GM23338 (cell line): Measurements from ENCODE around the gene ARRB1. TPM values are rescaled to one million over a fixed set of nuclear protein-coding genes. Genes with fewer than 3 reads are reported as not detected.

ENCODE experiments used
- ATAC-seq: fragments of 200-7000 bp; cut with Tn5 transposase; 3 replicates; pipeline ENCODE4 v1.9.1; 2020
- DNase-seq: peaks from one replicate; pipeline ENCODE4 v3.0.0-alpha.2; 2015; ENCODE audit warnings: low spot score
- H2AFZ ChIP-seq: fragments of 200-600 bp; sonication (generic); 2 replicates; pipeline ENCODE4 v1.8.0; 2016; ENCODE audit warnings: antibody characterized with exemption, mild to moderate bottlenecking, moderate library complexity
- H3F3A ChIP-seq: fragments of 200-600 bp; sonication (generic); replicated peaks from 2 replicates; pipeline ENCODE4 v1.8.0; 2017; ENCODE audit warnings: antibody characterized with exemption, mixed run types, low read depth
- H3K27ac ChIP-seq: fragments of 200-600 bp; sonication (generic); 2 replicates; pipeline ENCODE4 v1.6.1; 2016; ENCODE audit warnings: low read depth
- H3K27me3 ChIP-seq: fragments of 200-600 bp; sonication (generic); 2 replicates; pipeline ENCODE4 v1.8.0; 2016; ENCODE audit warnings: mild to moderate bottlenecking, mixed run types, moderate library complexity; ENCODE audit not compliant: insufficient read depth
- H3K36me3 ChIP-seq: fragments of 200-600 bp; sonication (generic); 2 replicates; pipeline ENCODE4 v1.8.0; 2016; ENCODE audit warnings: mild to moderate bottlenecking; ENCODE audit not compliant: insufficient read depth
- H3K4me1 ChIP-seq: fragments of 200-600 bp; sonication (generic); 2 replicates; pipeline ENCODE4 v1.8.0; 2016; ENCODE audit warnings: mild to moderate bottlenecking, moderate library complexity; ENCODE audit not compliant: insufficient read depth
- H3K4me2 ChIP-seq: fragments of 200-600 bp; sonication (generic); 2 replicates; pipeline ENCODE4 v1.7.1; 2017; ENCODE audit warnings: mixed run types
- H3K4me3 ChIP-seq: fragments of 200-600 bp; sonication (generic); 2 replicates; pipeline ENCODE4 v1.6.1; 2016; ENCODE audit warnings: mixed run types
- H3K79me2 ChIP-seq: fragments of 200-600 bp; sonication (generic); replicated peaks from 2 replicates; pipeline ENCODE4 v1.8.0; 2017; ENCODE audit warnings: mild to moderate bottlenecking; ENCODE audit not compliant: insufficient read depth
- H3K9me2 ChIP-seq: fragments of 200-600 bp; sonication (generic); 2 replicates; pipeline ENCODE4 v1.8.0; 2017; ENCODE audit not compliant: insufficient read depth
- H4K20me1 ChIP-seq: fragments of 200-600 bp; sonication (generic); replicated peaks from 2 replicates; pipeline ENCODE4 v1.8.0; 2017; ENCODE audit warnings: mild to moderate bottlenecking; ENCODE audit not compliant: insufficient read depth
- H3K27ac Mint-ChIP-seq: 2 replicates; pipeline ENCODE4 v1.8.0; 2020; ENCODE audit warnings: inconsistent platforms, mild to moderate bottlenecking, moderate library complexity, mixed read lengths
- H3K27me3 Mint-ChIP-seq: 3 replicates; pipeline ENCODE4 v1.8.0; 2022; ENCODE audit warnings: low read depth, mild to moderate bottlenecking, moderate library complexity, mixed read lengths, inconsistent platforms; ENCODE audit not compliant: insufficient read depth, poor library complexity
- H3K36me3 Mint-ChIP-seq: 3 replicates; pipeline ENCODE4 v1.8.0; 2021; ENCODE audit warnings: low read depth, mild to moderate bottlenecking, inconsistent platforms, moderate library complexity, mixed read lengths
- H3K4me1 Mint-ChIP-seq: 3 replicates; pipeline ENCODE4 v1.8.0; 2020; ENCODE audit warnings: mild to moderate bottlenecking, inconsistent platforms, mixed read lengths
- H3K4me3 Mint-ChIP-seq: 3 replicates; pipeline ENCODE4 v1.8.0; 2021; ENCODE audit warnings: moderate library complexity, mild to moderate bottlenecking, inconsistent platforms, mixed read lengths
- H3K9me3 Mint-ChIP-seq: 3 replicates; pipeline ENCODE4 v1.8.0; 2020; ENCODE audit warnings: moderate library complexity, mild to moderate bottlenecking, inconsistent platforms, mixed read lengths
- CREB1 ChIP-seq: fragments of 250-450 bp; sonication (Bioruptor Pico); IDR thresholded peaks from 2 replicates; pipeline ENCODE4 v1.5.0; 2020; ENCODE audit warnings: low read depth, mild to moderate bottlenecking, moderate library complexity
- CTCF ChIP-seq, 2 experiments: fragments of 200-600 bp in 1 of 2; sonication (generic) in 1 of 2; conservative IDR thresholded peaks; 2 replicates each; pipeline versions ENCODE4 v1.5.1 to v1.6.1; 2016 to 2017; ENCODE audit warnings: antibody characterized with exemption in 2 of 2, low read depth in 2 of 2, mild to moderate bottlenecking in 2 of 2, moderate library complexity in 1 of 2
- EZH2 ChIP-seq: fragments of 200-600 bp; sonication (generic); IDR thresholded peaks from one replicate; pipeline ENCODE4 v1.8.0; 2017; ENCODE audit warnings: antibody characterized with exemption, mild to moderate bottlenecking, low read depth; ENCODE audit not compliant: unreplicated experiment
- EZH2phosphoT487 ChIP-seq: fragments of 200-600 bp; sonication (generic); IDR thresholded peaks from one replicate; pipeline ENCODE4 v1.8.1; 2018; ENCODE audit warnings: antibody characterized with exemption; ENCODE audit not compliant: unreplicated experiment
- JUNB ChIP-seq: IDR thresholded peaks from one replicate; pipeline ENCODE4 v1.6.1; 2016; ENCODE audit warnings: antibody characterized with exemption; ENCODE audit not compliant: unreplicated experiment
- NANOG ChIP-seq: IDR thresholded peaks from 2 replicates; pipeline ENCODE4 v1.6.1; 2016; ENCODE audit warnings: antibody characterized with exemption, borderline replicate concordance
- POLR2AphosphoS5 ChIP-seq: IDR thresholded peaks from 2 replicates; pipeline ENCODE4 v1.6.1; 2016; ENCODE audit warnings: antibody characterized with exemption, low read depth
- STAT1 ChIP-seq: IDR thresholded peaks from one replicate; pipeline ENCODE4 v1.6.1; 2016; ENCODE audit warnings: antibody characterized with exemption; ENCODE audit not compliant: unreplicated experiment
- ZNF114 ChIP-seq: fragments of 250-450 bp; sonication (Bioruptor Pico); IDR thresholded peaks from 2 replicates; pipeline ENCODE4 v1.5.0; 2020; ENCODE audit warnings: mild to moderate bottlenecking, moderate library complexity
- ZNF331 ChIP-seq: fragments of 250-450 bp; sonication (Bioruptor Pico); IDR thresholded peaks from 2 replicates; pipeline ENCODE4 v1.5.0; 2020; ENCODE audit warnings: low read depth, mild to moderate bottlenecking, moderate library complexity
- polyA plus RNA-seq: library from polyadenylated mRNA; unstranded; fragments of >200 nt; fragmentation: Nextera tagmentation; extraction: Ambion mirVana; gene quantifications from 2 replicates; pipeline ENCODE4 v1.2.1, GENCODE V29; 2016
- total RNA-seq: library from RNA; depleted of rRNA; stranded (reverse); fragments of >200 nt; shearing (Covaris generic); gene quantifications from 2 replicates; pipeline ENCODE4 v1.2.3, GENCODE V29; 2014
- TF ChIP-seq, protein P1 (sequence below): IDR thresholded peaks from one replicate; pipeline ENCODE4 v1.6.1; 2018; ENCODE audit warnings: antibody characterized with exemption; ENCODE audit not compliant: unreplicated experiment
- TF ChIP-seq, protein P2 (sequence below): IDR thresholded peaks from 2 replicates; pipeline ENCODE4 v1.6.1; 2016; ENCODE audit warnings: antibody characterized with exemption

The ARRB1 gene
- total and polyA plus RNA-seq, 2 experiments from 2014 or later = 6.3 to 11.1 TPM

DNA sequence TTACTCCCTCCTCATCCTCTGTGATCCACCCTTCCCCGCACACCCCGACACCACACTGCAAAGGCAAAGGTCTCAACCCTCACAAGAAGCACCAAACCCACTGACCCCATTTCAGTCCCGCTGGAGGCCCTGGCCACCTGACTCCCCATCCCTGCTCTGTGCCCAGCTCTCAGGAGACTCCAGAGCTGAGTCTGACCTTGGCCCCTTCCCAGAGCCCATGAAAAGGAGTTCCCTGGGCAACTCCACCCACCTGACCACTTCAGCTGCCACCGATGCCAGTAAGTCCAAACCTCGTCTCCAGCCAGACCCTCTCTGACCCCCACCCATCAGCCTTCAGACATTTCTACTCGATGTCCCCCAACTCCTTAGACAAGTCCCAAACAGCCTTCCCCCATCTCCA, 45.5 kb downstream of the ARRB1 start (continued):
- TF ChIP-seq, protein P1, sequence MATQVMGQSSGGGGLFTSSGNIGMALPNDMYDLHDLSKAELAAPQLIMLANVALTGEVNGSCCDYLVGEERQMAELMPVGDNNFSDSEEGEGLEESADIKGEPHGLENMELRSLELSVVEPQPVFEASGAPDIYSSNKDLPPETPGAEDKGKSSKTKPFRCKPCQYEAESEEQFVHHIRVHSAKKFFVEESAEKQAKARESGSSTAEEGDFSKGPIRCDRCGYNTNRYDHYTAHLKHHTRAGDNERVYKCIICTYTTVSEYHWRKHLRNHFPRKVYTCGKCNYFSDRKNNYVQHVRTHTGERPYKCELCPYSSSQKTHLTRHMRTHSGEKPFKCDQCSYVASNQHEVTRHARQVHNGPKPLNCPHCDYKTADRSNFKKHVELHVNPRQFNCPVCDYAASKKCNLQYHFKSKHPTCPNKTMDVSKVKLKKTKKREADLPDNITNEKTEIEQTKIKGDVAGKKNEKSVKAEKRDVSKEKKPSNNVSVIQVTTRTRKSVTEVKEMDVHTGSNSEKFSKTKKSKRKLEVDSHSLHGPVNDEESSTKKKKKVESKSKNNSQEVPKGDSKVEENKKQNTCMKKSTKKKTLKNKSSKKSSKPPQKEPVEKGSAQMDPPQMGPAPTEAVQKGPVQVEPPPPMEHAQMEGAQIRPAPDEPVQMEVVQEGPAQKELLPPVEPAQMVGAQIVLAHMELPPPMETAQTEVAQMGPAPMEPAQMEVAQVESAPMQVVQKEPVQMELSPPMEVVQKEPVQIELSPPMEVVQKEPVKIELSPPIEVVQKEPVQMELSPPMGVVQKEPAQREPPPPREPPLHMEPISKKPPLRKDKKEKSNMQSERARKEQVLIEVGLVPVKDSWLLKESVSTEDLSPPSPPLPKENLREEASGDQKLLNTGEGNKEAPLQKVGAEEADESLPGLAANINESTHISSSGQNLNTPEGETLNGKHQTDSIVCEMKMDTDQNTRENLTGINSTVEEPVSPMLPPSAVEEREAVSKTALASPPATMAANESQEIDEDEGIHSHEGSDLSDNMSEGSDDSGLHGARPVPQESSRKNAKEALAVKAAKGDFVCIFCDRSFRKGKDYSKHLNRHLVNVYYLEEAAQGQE = no peak
- no peak for TF ChIP-seq CTCF (conservative IDR thresholded peaks at IDR 0.05; ENCODE audit: low read depth in 2 of 2)
- no peak for TF ChIP-seq NANOG
- no peak for TF ChIP-seq JUNB
- no peak for TF ChIP-seq ZNF114 (CRISPR knock-in tag)
- no peak for TF ChIP-seq POLR2AphosphoS5
- no peak for TF ChIP-seq CREB1 (CRISPR knock-in tag)
- TF ChIP-seq, protein P2, sequence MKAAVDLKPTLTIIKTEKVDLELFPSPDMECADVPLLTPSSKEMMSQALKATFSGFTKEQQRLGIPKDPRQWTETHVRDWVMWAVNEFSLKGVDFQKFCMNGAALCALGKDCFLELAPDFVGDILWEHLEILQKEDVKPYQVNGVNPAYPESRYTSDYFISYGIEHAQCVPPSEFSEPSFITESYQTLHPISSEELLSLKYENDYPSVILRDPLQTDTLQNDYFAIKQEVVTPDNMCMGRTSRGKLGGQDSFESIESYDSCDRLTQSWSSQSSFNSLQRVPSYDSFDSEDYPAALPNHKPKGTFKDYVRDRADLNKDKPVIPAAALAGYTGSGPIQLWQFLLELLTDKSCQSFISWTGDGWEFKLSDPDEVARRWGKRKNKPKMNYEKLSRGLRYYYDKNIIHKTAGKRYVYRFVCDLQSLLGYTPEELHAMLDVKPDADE = no peak
- TF ChIP-seq EZH2 = no peak
- TF ChIP-seq STAT1 = no peak
- no peak for TF ChIP-seq EZH2phosphoT487

- H3F3A ChIP-seq = 0 out of 2 replicates have a peak, but pooled peaks cover 3% of the 10 kb centered on the region
- peaks cover 12% of the 10 kb centered on the region for H3K27me3 Mint-ChIP-seq
- H3K4me3 ChIP-seq = no peak overlapping the region
- no peaks in the 10 kb centered on the region for H3K9me3 Mint-ChIP-seq
- no peaks in the 10 kb centered on the region for H3K36me3 ChIP-seq
- H3K27ac ChIP-seq = no peak overlapping the region; the same call in 1 of the 2 replicates
- no peaks in the 10 kb centered on the region for H3K9me2 ChIP-seq
- DNase-seq (no peak), ATAC-seq (no peak)
- H2AFZ ChIP-seq = no peak overlapping the region
- H3K4me3 Mint-ChIP-seq = no peak overlapping the region
- no peaks in the 10 kb centered on the region for H3K36me3 Mint-ChIP-seq
- peaks cover 58% of the 10 kb centered on the region for H3K4me1 Mint-ChIP-seq
- peak overlapping the region; percentile 28; the same call in 1 of the 2 replicates for H3K27ac Mint-ChIP-seq
- no peak overlapping the region for H3K4me2 ChIP-seq
- H3K4me1 ChIP-seq = no peaks in the 10 kb centered on the region; the same call in 1 of the 2 replicates
- no peaks in the 10 kb centered on the region for H3K79me2 ChIP-seq
- H4K20me1 ChIP-seq = no peaks in the 10 kb centered on the region
- no peaks in the 10 kb centered on the region for H3K27me3 ChIP-seq
- TF ChIP-seq CREB1 (CRISPR knock-in tag) (no peak), POLR2AphosphoS5 (no peak), ZNF331 (CRISPR knock-in tag) (no peak), EZH2phosphoT487 (no peak), EZH2 (no peak), JUNB (no peak), STAT1 (no peak), CTCF (conservative IDR thresholded peaks at IDR 0.05; ENCODE audit: low read depth in 2 of 2) (no peak), NANOG (no peak)
- TF ChIP-seq, protein P2 = no peak
These were observed 46.0 kb downstream of the ARRB1 start for GRCh38 chr11:75305452-75305851.
